Ovary (tissue), 9 donors: ENCODE results near the gene ASIC2. TPM values are rescaled to one million over a fixed set of nuclear protein-coding genes. Genes with fewer than 3 reads are reported as not detected.

Experiments
- DNase-seq, 5 donors: peaks; one replicate each; pipeline ENCODE4 v3.0.0-alpha.2; 2019 to 2020
- H3K27ac ChIP-seq, 2 donors: fragments of 200-600 bp; one replicate each; pipeline versions ENCODE4 v1.5.1 to v1.8.0; 2019 to 2022
- H3K27me3 ChIP-seq: fragments of 200-600 bp; one replicate; pipeline ENCODE4 v1.8.0; 2022
- H3K36me3 ChIP-seq: fragments of 200-600 bp; sonication (generic); one replicate; pipeline ENCODE4 v1.5.1; 2019
- H3K4me1 ChIP-seq: one replicate; pipeline ENCODE4 v1.8.1; 2013; ENCODE audit warnings: mild to moderate bottlenecking, moderate library complexity; ENCODE audit not compliant: insufficient read depth
- H3K4me3 ChIP-seq: fragments of 200-600 bp; sonication (generic); one replicate; pipeline ENCODE4 v1.5.1; 2017
- H3K9me3 ChIP-seq, 2 donors: fragments of 200-600 bp in 1 of 2; sonication (generic) in 1 of 2; one replicate each; pipeline versions ENCODE4 v1.5.1 to v1.8.1; 2013 to 2019; ENCODE audit warnings: mild to moderate bottlenecking in 1 of 2, moderate library complexity in 1 of 2
- CTCF ChIP-seq, 3 donors: fragments of 450-650 bp in 2 of 3; fragments of 200-600 bp in 1 of 3; IDR thresholded peaks; one replicate each; pipeline versions ENCODE4 v1.5.1 to v1.8.0; 2016 to 2022; ENCODE audit warnings: antibody characterized with exemption in 3 of 3, mild to moderate bottlenecking in 1 of 3
- EP300 ChIP-seq: sonication (generic); formaldehyde crosslinking; IDR thresholded peaks from one replicate; pipeline ENCODE4 v1.6.1; 2017; ENCODE audit warnings: antibody characterized with exemption
- POLR2A ChIP-seq: fragments of 450-650 bp; IDR thresholded peaks from one replicate; pipeline ENCODE4 v1.6.1; 2017; ENCODE audit warnings: antibody characterized with exemption, mild to moderate bottlenecking, moderate library complexity
- WGBS, 3 donors: extraction: QIAGEN DNeasy Blood & Tissue Kit in 1 of 3; methylation state at CpG; one replicate each; pipeline versions ENCODE4 v1.1.5 to v1.1.7; 2013 to 2017; 5-methylcytosine and 5-hydroxymethylcytosine counted together
- intact Hi-C, 4 donors: fragments of 100-400 bp; cut with DNase I; formaldehyde crosslinking; loops; one replicate each; pipeline versions ENCODE4 v1.11.0 to v1.15.1; 2022 to 2023
- polyA plus RNA-seq, 2 donors: library from polyadenylated mRNA; stranded (reverse); fragments of 200-250 nt in 1 of 2; fragments of 350-450 nt in 1 of 2; fragmentation: Illumina TruSeq in 1 of 2; extraction: RNeasy Lipid Tissue Mini Kit (QIAGEN cat#74804) in 1 of 2; gene quantifications; one replicate each; pipeline ENCODE4 v1.2.3, GENCODE V29; 2013 to 2014
- total RNA-seq, 7 donors: library from RNA; depleted of rRNA in 2 of 7; stranded (reverse); fragments of >200 nt in 2 of 7; fragmentation: NEBNext Ultra II Directional in 3 of 7; extraction: Animal tissue kit (Norgen Biotek cat#: 25700) in 3 of 7; gene quantifications; one replicate each; pipeline versions ENCODE4 v1.1.0 to v1.2.4, GENCODE V29; 2016 to 2023
- donor health status: DM: no; HTN: no; CAD: no; lungs with moderate emphysema.
- donor health status: DM: no; HTN: no; CAD: no.
- donor health status: Bipolar disorder and iron deficiency.
- donor health status: DM: yes; HTN: yes; CAD: no.
- donor health status: DM: no; HTN: no; CAD: no.
- donor health status: DM: yes; HTN: yes; CAD: no.

Gene ASIC2
- total and polyA plus RNA-seq, 9 donors = 0.04 to 1.3 (median 0.24) TPM; not detected in 2

GRCh38 chr17:33234930-33235685, 58.0 kb downstream of the ASIC2 start:
- WGBS, 3 donors = 46 to 53% (median 47%) methylated on average over 6 of the region's 6 CpGs
- Histone ChIP-seq H3K4me3 (no peak overlapping the region), H3K9me3 (no peaks in the 10 kb centered on the region), H3K27ac (no peak overlapping the region), H3K27me3 (no peaks in the 10 kb centered on the region), H3K36me3 (no peaks in the 10 kb centered on the region), H3K4me1 (peaks cover 15% of the 10 kb centered on the region)
- peak; percentile 71 to 82 (median 78) for DNase-seq
- TF ChIP-seq EP300 (no peak), POLR2A (no peak), CTCF (IDR thresholded peaks at IDR 0.05) (no peak)
- intact Hi-C loops = no loop called here

- no peak overlapping the region for H3K4me3 ChIP-seq
- H3K9me3 ChIP-seq = no peaks in the 10 kb centered on the region
- no peaks in the 10 kb centered on the region for H3K27me3 ChIP-seq
- H3K27ac ChIP-seq = peak overlapping the region in 1 of 2 donors; percentile 24
- no peaks in the 10 kb centered on the region for H3K36me3 ChIP-seq
- no peak for TF ChIP-seq POLR2A
- no peak for TF ChIP-seq CTCF (IDR thresholded peaks at IDR 0.05)
- no peak for TF ChIP-seq EP300
- no peak for DNase-seq
- 81 to 91% (median 90%) methylated on average over 4 of the region's 4 CpGs for WGBS, 3 donors
- peaks cover 21% of the 10 kb centered on the region for H3K4me1 ChIP-seq
- intact Hi-C loops = no loop called here
These were observed 58.9 kb downstream of the ASIC2 start for GRCh38 chr17:33234233-33234632.

- WGBS, 3 donors = 19 to 32% (median 25%) methylated on average over 5 of the region's 5 CpGs
- Histone ChIP-seq H3K27ac (peak overlapping the region in 1 of 2 donors; percentile 24), H3K36me3 (no peaks in the 10 kb centered on the region), H3K27me3 (no peaks in the 10 kb centered on the region), H3K9me3 (no peaks in the 10 kb centered on the region), H3K4me3 (no peak overlapping the region), H3K4me1 (peaks cover 23% of the 10 kb centered on the region)
- intact Hi-C loops = no loop called here
- peak; percentile 28 to 41 (median 40) for DNase-seq
- TF ChIP-seq POLR2A (no peak), CTCF (IDR thresholded peaks at IDR 0.05) (no peak)
These were observed 59.3 kb downstream of the ASIC2 start for GRCh38 chr17:33233811-33234177.

GRCh38 chr17:33229499-33229898, 63.6 kb downstream of the ASIC2 start:
- H3K36me3 ChIP-seq = no peaks in the 10 kb centered on the region
- TF ChIP-seq EP300 = no peak
- WGBS, 3 donors = 4 to 21% (median 6%) methylated on average over 7 of the region's 7 CpGs
- DNase-seq = peak in 4 of 5 donors; percentile 26 to 54 (median 35)
- H3K4me1 ChIP-seq = peaks cover 15% of the 10 kb centered on the region
- no peak overlapping the region for H3K4me3 ChIP-seq
- no peaks in the 10 kb centered on the region for H3K27me3 ChIP-seq
- intact Hi-C loops = no loop called here
- H3K9me3 ChIP-seq = no peaks in the 10 kb centered on the region
- no peak overlapping the region for H3K27ac ChIP-seq

GRCh38 chr17:33229028-33229427, 64.1 kb downstream of the ASIC2 start:
- Histone ChIP-seq H3K27me3 (no peaks in the 10 kb centered on the region), H3K4me1 (peaks cover 13% of the 10 kb centered on the region), H3K9me3 (no peaks in the 10 kb centered on the region), H3K36me3 (no peaks in the 10 kb centered on the region), H3K4me3 (no peak overlapping the region), H3K27ac (no peak overlapping the region)
- DNase-seq = no peak
- intact Hi-C loops = no loop called here
- no peak for TF ChIP-seq POLR2A
- no peak for TF ChIP-seq CTCF (IDR thresholded peaks at IDR 0.05)
- TF ChIP-seq EP300 = no peak
- 30 to 36% (median 35%) methylated on average over 5 of the region's 5 CpGs for WGBS, 3 donors
